H9 (cell line): ENCODE results near the gene TPGS1. TPM values are rescaled to one million over a fixed set of nuclear protein-coding genes. Genes with fewer than 3 reads are reported as not detected.

Experiments
- DNase-seq: peaks from one replicate; pipeline ENCODE4 v3.0.0-alpha.2; 2017
- H2AFZ ChIP-seq: one replicate; pipeline ENCODE4 v1.6.1; 2013; ENCODE audit warnings: mild to moderate bottlenecking, low read length, control low read depth, moderate library complexity
- H2AK5ac ChIP-seq: 2 replicates; pipeline ENCODE4 v1.6.1; 2013; ENCODE audit warnings: low read length, control low read depth, mixed read lengths; ENCODE audit not compliant: insufficient read length
- H2BK120ac ChIP-seq: one replicate; pipeline ENCODE4 v1.6.1; 2013; ENCODE audit warnings: low read depth, mild to moderate bottlenecking, low read length, control low read depth, inconsistent platforms; ENCODE audit not compliant: poor library complexity, severe bottlenecking
- H2BK12ac ChIP-seq: 2 replicates; pipeline ENCODE4 v1.6.1; 2013; ENCODE audit warnings: low read length, control low read depth, mixed read lengths, low read depth; ENCODE audit not compliant: insufficient read length
- H2BK15ac ChIP-seq: 2 replicates; pipeline ENCODE4 v1.6.1; 2013; ENCODE audit warnings: low read depth, low read length, control low read depth
- H2BK20ac ChIP-seq: one replicate; pipeline ENCODE4 v1.6.1; 2013; ENCODE audit warnings: low read depth, mild to moderate bottlenecking, low read length, control low read depth, inconsistent platforms; ENCODE audit not compliant: poor library complexity, severe bottlenecking
- H2BK5ac ChIP-seq: 2 replicates; pipeline ENCODE4 v1.6.1; 2013; ENCODE audit warnings: low read length, control low read depth, mixed read lengths; ENCODE audit not compliant: insufficient read length
- H3K14ac ChIP-seq: 2 replicates; pipeline ENCODE4 v1.6.1; 2013; ENCODE audit warnings: low read length, control low read depth; ENCODE audit not compliant: insufficient read depth
- H3K18ac ChIP-seq: 2 replicates; pipeline ENCODE4 v1.6.1; 2013; ENCODE audit warnings: low read depth, mild to moderate bottlenecking, mixed read lengths, low read length, control low read depth; ENCODE audit not compliant: insufficient read length
- H3K23ac ChIP-seq: 2 replicates; pipeline ENCODE4 v1.6.1; 2013; ENCODE audit warnings: low read length, control low read depth, mixed read lengths, low read depth; ENCODE audit not compliant: insufficient read length
- H3K23me2 ChIP-seq: 2 replicates; pipeline ENCODE4 v1.6.1; 2013; ENCODE audit warnings: low read depth, mild to moderate bottlenecking, mixed read lengths, low read length, control low read depth; ENCODE audit not compliant: insufficient read length, poor library complexity, severe bottlenecking
- H3K27ac ChIP-seq: 2 replicates; pipeline ENCODE4 v1.5.1; 2013; ENCODE audit warnings: low read length, control low read depth, mixed read lengths, low read depth; ENCODE audit not compliant: insufficient read length
- H3K27me3 ChIP-seq: 2 replicates; pipeline ENCODE4 v1.6.1; 2013; ENCODE audit warnings: low read length, control low read depth, inconsistent platforms; ENCODE audit not compliant: insufficient read depth
- H3K4ac ChIP-seq: 2 replicates; pipeline ENCODE4 v1.6.1; 2013; ENCODE audit warnings: low read depth, mild to moderate bottlenecking, control low read depth, inconsistent platforms, low read length, moderate library complexity
- H3K4me1 ChIP-seq: 2 replicates; pipeline ENCODE4 v1.6.1; 2013; ENCODE audit warnings: low read length, control low read depth, inconsistent platforms; ENCODE audit not compliant: insufficient read depth
- H3K4me2 ChIP-seq: 2 replicates; pipeline ENCODE4 v1.6.1; 2013; ENCODE audit warnings: low read length, control low read depth, mixed read lengths; ENCODE audit not compliant: insufficient read length, insufficient read depth
- H3K56ac ChIP-seq: 2 replicates; pipeline ENCODE4 v1.6.1; 2013; ENCODE audit warnings: low read depth, mild to moderate bottlenecking, mixed read lengths, low read length, control low read depth; ENCODE audit not compliant: insufficient read length
- H3K79me1 ChIP-seq: 2 replicates; pipeline ENCODE4 v1.6.1; 2013; ENCODE audit warnings: low read depth, mild to moderate bottlenecking, moderate library complexity, low read length, control low read depth, inconsistent platforms; ENCODE audit not compliant: insufficient read depth, poor library complexity, severe bottlenecking
- H3K79me2 ChIP-seq: 2 replicates; pipeline ENCODE4 v1.6.1; 2013; ENCODE audit warnings: low read length, control low read depth, inconsistent platforms; ENCODE audit not compliant: insufficient read depth
- H3K9ac ChIP-seq: 2 replicates; pipeline ENCODE4 v1.6.1; 2013; ENCODE audit warnings: low read length, control low read depth, mixed read lengths; ENCODE audit not compliant: insufficient read length; ENCODE audit errors: extremely low read depth
- H3K9me3 ChIP-seq: one replicate; pipeline ENCODE4 v1.6.1; 2013; ENCODE audit warnings: low read depth, low read length, inconsistent platforms; ENCODE audit not compliant: control insufficient read depth
- H3T11ph ChIP-seq: one replicate; pipeline ENCODE4 v1.6.1; 2013; ENCODE audit warnings: mild to moderate bottlenecking, low read length, control low read depth, inconsistent platforms
- H4K20me1 ChIP-seq: one replicate; pipeline ENCODE4 v1.6.1; 2013; ENCODE audit not compliant: control insufficient read depth, insufficient read length, insufficient read depth
- H4K5ac ChIP-seq: 2 replicates; pipeline ENCODE4 v1.6.1; 2013; ENCODE audit warnings: low read depth, mild to moderate bottlenecking, mixed read lengths, low read length, control low read depth; ENCODE audit not compliant: insufficient read length
- H4K8ac ChIP-seq: replicated peaks from 2 replicates; pipeline ENCODE4 v1.6.1; 2013; ENCODE audit warnings: low read length, control low read depth, mixed read lengths, low read depth; ENCODE audit not compliant: insufficient read length
- H4K91ac ChIP-seq: 2 replicates; pipeline ENCODE4 v1.6.1; 2013; ENCODE audit warnings: low read depth, mild to moderate bottlenecking, moderate library complexity, mixed read lengths, low read length, control low read depth; ENCODE audit not compliant: insufficient read length
- H3K27ac Mint-ChIP-seq, 3 experiments: 2 replicates in 2 of 3; 3 replicates in 1 of 3; pipeline ENCODE4 v1.8.0; 2020 to 2021; ENCODE audit warnings: mixed read lengths in 3 of 3, mild to moderate bottlenecking in 1 of 3, moderate library complexity in 1 of 3
- H3K27me3 Mint-ChIP-seq: 2 replicates; pipeline ENCODE4 v1.8.0; 2021; ENCODE audit warnings: low read depth, mild to moderate bottlenecking, moderate library complexity, mixed read lengths
- H3K36me3 Mint-ChIP-seq, 3 experiments: 2 replicates in 2 of 3; 3 replicates in 1 of 3; pipeline ENCODE4 v1.8.0; 2020 to 2021; ENCODE audit warnings: low read depth in 3 of 3, mixed read lengths in 3 of 3; ENCODE audit not compliant: insufficient read depth in 1 of 3
- H3K4me1 Mint-ChIP-seq, 2 experiments: 2 replicates each; pipeline ENCODE4 v1.8.0; 2020; ENCODE audit warnings: mixed read lengths in 2 of 2
- H3K4me3 Mint-ChIP-seq, 2 experiments: 2 replicates in 1 of 2; 3 replicates in 1 of 2; pipeline ENCODE4 v1.8.0; 2020 to 2021; ENCODE audit warnings: mild to moderate bottlenecking in 2 of 2, mixed read lengths in 2 of 2, moderate library complexity in 1 of 2
- H3K9me3 Mint-ChIP-seq, 2 experiments: 2 replicates in 1 of 2; 3 replicates in 1 of 2; pipeline ENCODE4 v1.8.0; 2020; ENCODE audit warnings: mild to moderate bottlenecking in 2 of 2, mixed read lengths in 2 of 2, moderate library complexity in 1 of 2
- CTCF ChIP-seq: fragments of 200-600 bp; sonication (generic); conservative IDR thresholded peaks from 3 replicates; pipeline ENCODE4 v1.8.0; 2021; ENCODE audit warnings: antibody characterized with exemption, mild to moderate bottlenecking
- WGBS: extraction: QIAGEN DNeasy Blood & Tissue Kit; methylation state at CpG from one replicate; pipeline ENCODE4 v1.1.7; 2013; ENCODE audit warnings: missing lambda C conversion rate, low lambda C conversion rate, mixed read lengths; ENCODE audit not compliant: insufficient read length; ENCODE audit errors: extremely low coverage; 5-methylcytosine and 5-hydroxymethylcytosine counted together
- total RNA-seq: library from RNA; stranded (reverse); gene quantifications from 2 replicates; pipeline ENCODE4 v1.2.1, GENCODE V29; 2021

The TPGS1 gene
- total RNA-seq, 1 experiment from 2014 or later = 7.4 TPM

GRCh38 chr19:491146-491741 lies 16.1 kb upstream of the TPGS1 start:
- Histone ChIP-seq H4K8ac (no peak overlapping the region), H3K9me3 (no peaks in the 10 kb centered on the region), H2BK20ac (no peak overlapping the region), H2BK15ac (no peak overlapping the region; the same call in 1 of the 2 replicates), H2BK120ac (no peak overlapping the region), H2BK5ac (no peak overlapping the region), H3K27ac (no peak overlapping the region), H3T11ph (no peak overlapping the region), H3K4ac (no peak overlapping the region), H3K23ac (no peak overlapping the region), H3K79me2 (no peaks in the 10 kb centered on the region), H3K56ac (no peak overlapping the region), H3K23me2 (peaks cover 4% of the 10 kb centered on the region), H4K20me1 (no peaks in the 10 kb centered on the region), H3K27me3 (no peaks in the 10 kb centered on the region), H3K79me1 (no peaks in the 10 kb centered on the region), H2AFZ (no peak overlapping the region), H2BK12ac (no peak overlapping the region), H3K4me2 (no peak overlapping the region), H3K9ac (no peak overlapping the region), H4K5ac (no peak overlapping the region), H4K91ac (no peak overlapping the region), H3K18ac (no peak overlapping the region), H2AK5ac (no peak overlapping the region), H3K4me1 (no peaks in the 10 kb centered on the region; the same call in 1 of the 2 replicates), H3K14ac (no peak overlapping the region)
- Mint-ChIP-seq H3K27ac (no peak overlapping the region), H3K9me3 (peaks cover 3 to 4% of the 10 kb centered on the region in 2 experiments; a peak in 2 of 5 replicates), H3K27me3 (peaks cover 14% of the 10 kb centered on the region), H3K4me3 (no peak overlapping the region; a peak in 1 of 5 replicates), H3K4me1 (peaks cover 4 to 19% of the 10 kb centered on the region in 2 experiments), H3K36me3 (no peaks in the 10 kb centered on the region)
- peak; percentile 60 for DNase-seq
- WGBS = no CpG with 5 or more reads among the region's 32 CpGs
- TF ChIP-seq CTCF = no peak
